NCI-H345 treated with DMSO at 0.1 percent for 48 hours (cell line): ENCODE measurements around the gene TJP3.

Source experiments
- DNase-seq: peaks from one replicate; lab custom pipeline; 2025; ENCODE audit not compliant: unreplicated experiment; lab: John Stamatoyannopoulos, UW

Gene TJP3

DNA sequence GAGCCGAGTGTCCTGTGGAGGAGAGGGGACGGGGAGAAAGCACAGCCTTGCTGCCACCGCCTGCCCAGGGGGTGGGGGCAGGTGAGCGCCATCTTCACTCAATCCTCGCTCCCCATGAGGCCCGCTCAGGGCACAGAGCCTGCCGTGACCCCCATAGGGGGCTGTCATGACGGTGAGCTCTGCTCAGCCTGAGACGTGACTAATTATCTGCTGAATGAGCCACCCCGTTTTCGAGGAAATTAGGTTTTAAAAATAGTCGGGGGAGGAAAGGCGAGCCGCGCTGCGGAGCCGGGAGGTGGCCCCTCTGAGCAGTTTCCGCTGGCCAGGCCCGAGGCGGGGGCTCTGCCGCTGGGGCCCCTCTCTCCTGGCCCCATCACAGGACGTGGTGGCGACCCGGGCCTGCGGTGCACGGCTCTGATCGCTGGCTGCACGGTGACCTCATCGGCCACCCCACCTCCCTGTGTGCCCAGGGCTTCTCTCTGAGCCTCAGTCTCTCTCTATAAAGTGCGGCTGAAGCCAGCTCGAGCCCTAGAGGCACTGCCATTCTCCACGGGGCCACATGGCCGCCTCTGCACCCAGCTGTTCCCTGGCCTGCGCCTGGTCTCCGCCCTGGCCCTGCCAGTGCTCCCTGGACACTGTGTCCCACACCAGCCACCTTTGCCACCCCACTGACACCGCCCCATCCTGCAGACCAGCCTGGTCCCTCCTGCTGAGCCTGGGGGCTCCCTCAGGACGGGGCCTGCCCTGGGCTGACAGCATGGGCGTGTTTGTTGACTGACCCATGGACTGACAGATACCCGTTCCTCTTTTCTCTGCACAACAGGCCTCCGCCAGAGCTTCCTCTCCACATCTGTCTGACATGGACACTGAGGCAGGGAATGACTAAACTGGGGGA is 36.3 kb upstream of the TJP3 start:
- DNase-seq: no peak

DNA sequence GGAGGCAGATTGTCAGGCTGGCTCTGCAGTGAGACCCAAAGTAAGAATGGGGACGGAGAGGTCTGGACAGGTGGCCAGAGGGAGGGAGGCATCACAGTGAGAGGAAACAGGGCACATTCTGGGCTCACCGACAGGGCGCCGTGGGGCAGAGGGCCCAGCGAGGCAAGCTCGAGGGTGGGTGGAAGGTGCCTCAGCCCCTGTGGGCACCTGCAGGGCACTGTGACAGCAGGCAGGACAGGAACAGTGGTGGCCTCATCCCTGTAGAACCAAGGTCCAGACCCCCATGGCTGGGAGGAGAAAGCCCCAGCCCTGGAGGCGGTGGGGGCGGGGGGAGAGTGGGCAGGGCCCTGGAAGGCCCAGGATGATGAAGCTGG is 35.6 kb upstream of the TJP3 start:
- DNase-seq: no peak

DNA sequence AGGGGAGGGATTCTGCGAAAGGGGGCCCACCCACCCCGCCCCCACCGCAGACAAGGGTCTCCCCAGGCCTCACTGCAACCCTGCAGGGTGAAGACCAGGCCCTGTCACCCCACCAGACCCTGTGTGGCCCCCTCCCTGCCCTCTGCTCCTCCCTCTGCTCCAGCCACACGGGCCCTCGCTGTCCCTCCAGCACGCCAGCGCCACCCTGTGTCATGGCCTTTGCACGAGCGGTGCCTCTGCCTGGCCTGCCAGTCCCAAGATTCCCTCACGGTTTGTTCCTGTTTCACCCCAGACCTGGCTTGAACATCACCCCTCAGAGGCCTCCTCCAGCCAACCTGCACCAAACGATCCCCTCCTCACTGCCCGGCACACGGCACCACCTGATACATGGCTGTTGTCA is 35.2 kb upstream of the TJP3 start:
- DNase-seq: no peak

DNA sequence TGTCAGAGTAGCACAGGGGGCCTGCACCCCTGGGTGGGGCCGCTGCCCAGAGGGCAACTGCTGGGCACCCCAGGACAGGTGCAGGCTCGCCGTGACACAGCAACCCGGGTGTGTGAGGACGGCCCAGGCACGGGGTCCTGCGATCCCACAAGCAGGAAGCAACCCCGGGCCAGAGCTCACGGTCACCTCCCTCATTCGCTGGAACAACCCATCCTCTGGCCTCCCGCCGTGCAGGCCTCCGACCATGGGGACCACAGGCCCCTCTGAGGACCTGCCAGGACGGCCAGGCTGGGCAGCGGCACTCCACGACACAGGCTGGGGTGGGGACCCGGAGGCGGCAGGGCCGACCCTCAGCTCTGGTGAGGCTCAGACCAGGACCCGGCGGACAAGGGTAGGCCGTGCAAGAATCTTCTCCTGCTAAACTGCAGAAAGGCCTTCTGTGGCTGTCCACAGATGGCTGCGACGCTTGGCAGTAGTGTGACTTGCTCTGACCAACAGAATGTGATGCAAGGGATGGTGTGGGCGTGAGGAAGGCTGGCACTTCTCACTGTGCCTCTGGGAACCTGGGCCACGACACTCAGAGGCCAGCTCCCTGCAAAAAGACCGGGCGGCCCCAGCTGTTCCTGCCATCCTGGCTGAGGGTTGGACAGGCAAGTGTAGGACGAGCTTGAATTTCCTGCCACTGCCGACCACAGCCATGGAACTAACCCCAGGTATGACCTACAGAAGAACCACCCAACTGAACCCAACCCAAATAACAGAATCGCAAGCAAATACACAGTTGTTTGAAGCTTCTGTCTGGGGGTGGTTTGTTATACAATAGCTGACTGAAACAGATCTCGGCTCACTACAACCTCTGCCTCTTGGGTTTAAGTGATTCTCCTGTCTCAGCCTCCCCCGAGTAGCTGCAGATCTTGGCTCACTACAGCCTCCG is 34.4 kb upstream of the TJP3 start:
- DNase-seq: no peak

DNA sequence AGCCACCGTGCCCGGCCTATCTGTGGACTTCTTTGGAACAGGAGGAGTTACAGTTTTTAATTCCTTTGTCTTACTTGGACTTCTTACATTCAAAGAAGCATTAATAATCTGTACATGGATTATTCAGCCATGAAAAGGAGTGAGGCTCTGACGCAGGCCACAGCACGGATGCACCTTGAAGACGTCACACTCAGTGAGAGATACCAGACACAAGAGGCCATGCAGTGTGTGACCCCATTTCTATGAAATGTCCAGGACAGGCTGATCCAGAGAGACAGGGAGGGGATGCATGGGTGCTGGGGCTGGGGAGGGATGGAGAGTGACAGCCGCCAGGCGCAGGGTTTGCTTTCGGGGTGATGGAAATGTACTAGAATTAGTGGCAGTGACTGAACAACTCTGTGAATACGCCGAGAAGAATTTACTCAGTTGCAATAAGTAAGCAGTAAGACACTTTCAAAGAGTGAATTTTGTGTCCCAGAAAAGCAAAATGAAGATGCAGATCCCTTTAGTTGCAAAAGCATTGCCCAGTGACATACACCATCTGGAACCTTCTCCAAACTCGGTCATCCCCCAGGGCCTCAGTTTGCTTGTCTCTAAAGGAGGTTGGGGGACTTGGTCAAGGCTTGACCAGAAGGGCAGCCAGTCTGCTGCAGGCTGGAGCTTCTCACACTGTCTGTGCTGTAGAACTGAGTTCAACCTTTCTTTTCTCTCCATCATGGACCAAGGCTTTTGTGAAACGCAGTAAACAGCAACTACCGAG is 33.2 kb upstream of the TJP3 start:
- DNase-seq: no peak

DNA sequence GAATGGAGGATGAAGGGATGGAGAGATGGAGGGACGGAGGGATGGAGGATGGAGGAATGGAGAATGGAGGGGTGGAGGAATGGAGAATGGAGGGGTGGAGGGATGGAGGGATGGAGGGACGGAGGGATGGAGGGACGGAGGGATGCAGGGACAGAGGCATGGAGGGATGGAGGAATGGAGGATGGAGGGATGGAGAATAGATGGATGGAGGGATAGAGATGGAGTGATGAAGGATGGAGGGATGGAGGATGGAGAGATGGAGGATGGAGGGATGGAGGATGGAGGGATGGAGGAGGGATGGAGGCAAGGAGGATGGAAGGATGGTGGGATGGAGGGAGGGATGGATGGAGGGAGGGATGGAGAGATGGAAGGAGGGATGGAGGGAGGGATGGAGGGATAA is 30.0 kb upstream of the TJP3 start:
- no peak for DNase-seq

DNA sequence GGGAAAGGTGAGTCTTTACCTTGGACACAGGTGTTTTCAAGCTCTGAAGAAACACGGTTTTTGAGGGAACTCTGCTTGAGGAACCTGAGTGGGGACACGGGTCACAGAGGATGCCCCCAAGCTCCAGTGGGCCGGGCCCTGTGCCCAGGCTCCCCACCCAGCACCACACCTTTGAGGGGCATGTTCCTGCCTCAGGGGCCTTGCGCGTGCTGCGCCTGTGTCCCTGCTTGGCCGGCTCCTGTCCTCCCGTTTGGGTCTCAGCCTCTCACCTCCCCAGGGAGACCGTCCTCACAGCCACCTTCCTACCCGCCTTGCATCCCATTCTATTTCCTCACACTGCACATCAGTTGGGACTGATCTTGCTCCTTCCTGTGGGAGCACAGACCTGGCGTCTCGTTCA is 29.0 kb upstream of the TJP3 start:
- DNase-seq: no peak

DNA sequence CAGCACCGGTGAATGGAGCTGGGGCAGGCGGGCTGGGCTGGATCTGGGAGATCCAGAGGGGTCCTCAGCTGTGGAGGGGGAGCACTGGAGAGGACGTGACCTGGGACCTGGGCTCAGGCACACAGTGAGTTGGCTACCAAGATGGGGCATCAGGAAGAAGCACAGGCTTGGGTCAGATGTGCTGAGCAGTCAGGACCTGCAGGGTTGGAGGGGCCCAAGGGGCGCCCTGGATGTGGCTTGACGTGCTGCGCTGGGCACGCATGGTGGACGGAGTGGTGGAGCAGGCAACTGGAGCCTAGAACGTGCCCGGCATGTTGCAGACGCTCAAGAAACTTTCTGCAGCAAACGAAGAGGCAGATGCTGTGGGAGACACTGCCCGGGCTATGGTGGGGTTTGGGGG is 28.6 kb upstream of the TJP3 start:
- DNase-seq: no peak

DNA sequence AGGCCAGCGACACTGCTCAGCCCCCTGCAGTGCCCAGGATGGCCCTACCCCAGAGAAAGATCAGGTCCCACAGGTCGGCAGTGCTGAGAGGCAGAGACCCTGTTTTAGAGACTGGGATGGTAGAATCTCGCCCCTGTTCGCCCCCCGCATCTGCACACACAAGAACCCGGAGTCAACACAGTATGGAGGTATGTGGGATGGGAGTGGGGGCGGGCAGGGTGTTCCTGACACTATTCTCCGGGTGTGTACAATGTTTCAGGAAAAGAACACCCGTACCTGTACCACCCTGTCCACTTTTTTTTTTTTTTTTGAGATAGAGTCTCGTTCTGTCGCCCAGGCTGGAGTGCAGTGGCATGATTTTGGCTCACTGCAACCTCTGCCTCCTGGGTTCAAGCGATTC is 27.2 kb upstream of the TJP3 start:
- DNase-seq: no peak

DNA sequence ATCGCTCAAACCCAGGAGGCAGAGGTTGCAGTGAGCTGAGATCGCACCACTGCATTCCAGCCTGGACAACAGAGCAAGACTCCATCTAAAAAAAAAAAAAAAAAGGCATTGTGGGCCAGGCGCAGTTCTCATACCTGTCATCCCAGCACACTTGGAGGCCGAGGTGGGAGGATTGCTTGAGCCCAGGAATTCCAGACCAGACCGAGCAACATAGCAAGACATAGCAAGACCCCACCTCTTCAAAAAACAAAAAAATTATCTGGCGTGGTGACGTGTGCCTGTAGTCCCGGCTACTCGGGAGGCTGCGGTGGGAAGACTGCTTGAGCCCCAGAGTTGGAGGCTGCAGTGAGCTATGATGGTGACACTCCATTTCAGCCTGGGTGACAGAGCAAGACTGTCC is 25.9 kb upstream of the TJP3 start:
- no peak for DNase-seq

DNA sequence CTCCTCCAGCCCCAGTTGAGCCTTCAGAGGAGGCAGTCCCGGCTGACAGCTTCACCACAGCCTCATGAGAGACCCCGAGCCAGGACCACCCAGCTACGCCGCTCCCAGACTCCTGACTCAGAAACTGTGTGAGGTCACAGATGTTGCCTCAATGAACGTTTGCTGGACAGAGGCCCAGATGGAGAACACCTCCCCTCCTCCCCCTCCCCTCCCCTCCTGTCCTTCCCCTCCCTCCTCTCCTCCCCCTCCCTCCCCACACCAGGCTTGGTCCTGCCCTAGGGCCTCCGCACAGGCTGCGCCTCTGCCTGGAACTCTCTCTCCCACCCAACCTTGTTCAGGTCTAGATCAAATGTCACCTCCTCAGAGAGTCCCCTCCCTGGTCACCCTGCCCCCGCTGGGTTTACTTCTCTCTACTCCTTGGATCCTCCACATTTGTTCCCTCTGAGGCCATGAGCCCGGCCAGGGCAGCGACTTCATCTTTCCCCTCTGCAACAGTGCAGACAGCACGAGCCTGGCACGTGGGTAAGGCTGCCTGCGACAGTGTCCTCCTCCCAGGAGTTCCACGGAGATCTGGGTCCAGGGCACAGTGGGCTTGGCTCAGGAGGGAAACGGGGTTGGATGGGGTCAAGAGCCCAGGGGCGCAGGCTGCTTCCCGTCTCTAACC is 25.3 kb upstream of the TJP3 start:
- DNase-seq: no peak

DNA sequence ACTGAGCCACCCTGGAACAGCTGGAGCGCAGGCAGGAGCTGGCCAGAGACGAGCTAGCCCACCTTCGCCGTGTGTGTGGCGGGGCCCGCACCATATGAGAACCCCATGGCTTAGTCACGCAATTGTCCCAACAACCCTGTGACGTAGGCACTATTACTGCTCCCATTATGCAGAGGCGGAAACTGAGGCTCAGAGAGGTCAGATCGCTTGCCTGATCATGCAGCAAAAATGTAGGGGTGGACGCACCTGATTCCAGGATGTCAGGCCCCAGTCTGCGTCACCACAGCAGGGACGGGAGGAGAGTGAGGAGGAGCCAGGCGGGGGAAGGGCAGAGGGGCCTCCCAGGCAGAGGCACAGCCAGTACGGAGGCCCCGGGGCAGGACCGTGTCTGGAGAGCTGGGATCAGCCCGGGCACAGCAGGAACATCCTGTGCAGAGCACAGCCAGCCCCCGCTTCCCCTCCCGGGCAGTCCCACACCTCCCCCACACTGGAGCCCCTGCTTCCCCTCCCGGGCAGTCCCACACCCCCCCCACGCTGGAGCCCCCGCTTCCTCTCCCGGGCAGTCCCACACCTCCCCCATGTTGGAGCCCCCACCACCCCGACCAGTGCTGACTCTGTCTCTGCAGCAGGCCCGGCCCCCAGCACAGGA is 24.7 kb upstream of the TJP3 start:
- no peak for DNase-seq

DNA sequence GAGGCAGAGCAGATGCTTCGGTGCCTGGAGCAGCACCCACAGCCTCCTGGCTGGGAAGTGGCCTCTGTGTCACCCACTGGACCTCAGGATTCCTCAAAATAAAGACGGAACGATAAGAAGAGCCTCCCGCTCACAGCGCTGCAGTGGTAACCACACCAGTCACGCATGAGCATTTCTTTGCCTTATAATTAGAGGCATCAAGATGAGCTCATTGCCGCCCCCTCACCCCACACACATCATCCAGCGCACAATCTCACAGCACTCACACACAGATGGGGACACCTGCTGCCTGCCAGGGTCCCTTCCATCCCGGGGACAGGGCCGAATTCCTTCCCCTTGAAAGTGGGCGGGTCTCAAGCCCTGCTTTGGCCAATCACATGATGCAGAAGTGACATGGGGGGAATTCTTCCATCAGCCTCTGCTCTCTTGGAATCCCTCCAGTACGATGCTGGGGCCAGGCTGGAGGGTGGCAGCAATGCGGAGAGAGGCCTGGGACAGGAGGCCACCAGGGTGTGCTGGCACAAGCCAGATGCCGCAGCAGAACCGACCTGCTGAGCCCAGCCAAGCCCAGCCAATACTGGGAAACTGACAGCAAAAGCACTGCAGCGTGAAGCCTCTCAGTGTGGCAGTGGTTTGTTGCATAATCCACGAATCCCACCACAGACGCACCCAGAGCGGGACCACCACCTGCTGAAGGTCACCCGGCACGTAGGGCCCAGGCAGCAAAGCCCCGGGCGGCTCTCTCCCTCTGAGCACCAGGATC is 23.9 kb upstream of the TJP3 start:
- no peak for DNase-seq

DNA sequence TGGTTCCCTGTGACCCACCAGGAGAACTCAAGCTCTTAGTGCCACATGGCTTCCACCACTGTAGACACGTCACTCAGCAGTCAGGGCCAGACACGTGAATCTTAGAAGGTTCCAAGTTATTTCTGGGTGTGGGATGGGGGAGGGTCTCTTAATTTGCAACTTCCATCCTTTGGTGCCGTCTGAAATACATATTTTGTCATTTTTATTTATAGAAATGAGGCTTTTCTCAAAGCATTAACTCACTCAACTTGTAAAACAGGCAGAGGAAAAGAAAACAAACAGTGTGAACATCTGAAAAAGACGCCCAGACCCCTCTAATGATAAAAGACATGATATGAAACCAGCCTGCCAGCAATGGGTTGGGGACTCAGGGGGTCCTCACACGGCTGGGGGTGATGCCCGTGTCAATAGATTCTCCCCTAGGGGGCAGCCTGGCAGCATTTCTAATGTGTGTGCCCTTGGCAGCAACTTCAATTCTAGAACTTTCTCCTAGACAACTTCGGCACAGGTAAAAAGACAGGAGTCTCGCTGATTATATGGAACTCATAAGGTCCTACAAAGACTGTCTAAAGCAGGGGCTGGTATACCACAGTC is 23.3 kb upstream of the TJP3 start:
- no peak for DNase-seq

DNA sequence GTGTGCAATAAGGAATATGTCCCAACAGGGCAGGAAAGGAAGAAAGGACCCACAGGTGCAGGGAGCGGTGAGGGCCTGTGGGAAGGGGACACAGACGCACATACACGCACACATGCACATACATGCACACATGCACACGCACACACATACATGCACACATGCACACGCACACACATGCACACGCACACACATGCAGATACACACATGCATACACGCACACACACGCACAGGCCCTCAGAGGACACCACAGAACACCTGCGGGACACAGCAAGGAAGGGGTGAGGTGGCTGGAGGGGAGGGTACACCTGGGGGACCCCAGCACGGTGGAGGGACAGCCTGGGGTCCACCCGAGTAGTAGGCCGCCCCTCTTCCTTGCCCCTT is 20.8 kb upstream of the TJP3 start:
- DNase-seq: no peak

DNA sequence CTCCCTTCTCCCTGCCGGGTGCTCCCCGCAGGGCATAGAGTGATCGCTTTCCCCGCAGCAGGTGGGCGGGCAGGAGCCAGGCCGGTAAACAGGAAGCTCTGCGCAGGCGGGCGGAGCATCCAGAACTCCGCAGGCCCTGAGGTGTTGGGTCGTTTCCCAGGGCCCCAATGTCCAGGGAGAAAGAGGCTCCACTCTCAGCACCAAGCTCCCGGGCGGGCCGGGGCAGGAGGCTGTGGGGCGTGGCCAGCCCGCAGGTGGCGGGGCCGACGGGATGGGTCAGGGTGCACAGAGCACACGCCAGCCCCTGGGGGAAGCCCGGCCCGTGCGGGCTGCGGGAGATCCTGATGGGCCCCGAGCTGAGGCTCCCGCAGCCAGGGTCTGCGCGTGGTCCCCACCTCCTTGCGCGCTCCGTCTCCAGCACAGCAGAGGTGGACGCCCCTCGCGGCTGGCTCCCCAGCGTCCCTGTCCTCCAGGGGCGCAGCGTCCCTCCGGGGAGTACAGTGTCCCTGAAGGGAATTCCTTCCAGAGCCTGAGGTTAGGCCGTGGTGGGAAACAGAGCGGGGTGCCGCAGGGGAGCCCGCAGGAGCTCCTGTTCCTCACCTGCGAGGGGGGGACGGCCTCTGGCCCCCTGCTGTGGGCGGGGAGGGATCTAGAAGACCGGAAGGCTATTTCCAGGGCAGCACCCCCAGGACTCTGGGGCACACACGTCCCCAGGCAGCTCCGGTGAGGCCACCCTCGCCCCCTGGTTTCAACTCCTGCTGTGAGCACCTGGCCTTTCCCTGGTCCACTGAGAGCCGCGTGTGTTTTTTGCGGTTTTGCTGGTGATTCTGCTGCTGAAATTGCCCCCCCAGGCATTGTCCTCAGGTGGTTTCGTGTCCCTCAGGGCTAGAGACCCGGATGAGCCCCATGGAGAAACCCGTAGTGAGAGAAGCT is 20.1 kb upstream of the TJP3 start:
- peak; percentile 40 for DNase-seq

DNA sequence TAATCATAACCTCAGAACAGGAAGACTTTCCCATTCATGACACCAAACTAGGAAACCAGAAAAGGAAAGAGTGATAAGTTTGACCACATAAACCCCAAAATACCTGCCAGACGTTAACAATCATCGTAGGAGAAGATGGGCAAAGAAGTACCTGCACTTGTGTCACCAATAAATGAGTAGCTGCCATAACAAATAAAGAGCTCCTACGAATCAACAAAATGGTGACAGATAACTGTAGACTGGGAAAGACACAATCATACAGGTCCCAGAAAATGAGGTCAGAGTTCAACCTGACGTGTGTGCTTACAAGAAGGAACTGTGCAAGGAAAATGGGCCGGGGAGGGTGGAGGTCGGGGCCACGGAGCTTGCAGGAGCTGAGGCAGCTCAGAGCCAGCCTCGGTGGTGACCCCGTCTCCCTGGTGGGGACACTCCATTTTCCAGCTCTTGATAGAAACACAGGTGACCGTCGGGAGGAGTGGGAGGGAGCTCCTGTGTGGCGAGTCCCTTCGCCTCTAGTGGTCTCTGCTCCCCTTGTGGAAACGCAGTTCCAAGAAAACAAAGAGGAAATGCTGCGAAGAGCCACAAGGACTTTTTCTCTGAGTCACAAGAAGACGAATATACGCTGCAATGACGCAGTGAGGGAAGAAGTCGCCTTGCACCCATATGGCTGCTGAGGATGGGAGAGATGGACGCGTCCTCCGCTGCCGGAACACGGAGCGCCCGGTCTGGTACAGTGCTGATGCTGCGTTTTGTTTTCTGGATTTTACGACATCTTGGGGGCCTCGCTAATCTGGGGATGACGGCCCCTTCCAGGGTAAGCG is 17.4 kb upstream of the TJP3 start:
- DNase-seq: no peak

DNA sequence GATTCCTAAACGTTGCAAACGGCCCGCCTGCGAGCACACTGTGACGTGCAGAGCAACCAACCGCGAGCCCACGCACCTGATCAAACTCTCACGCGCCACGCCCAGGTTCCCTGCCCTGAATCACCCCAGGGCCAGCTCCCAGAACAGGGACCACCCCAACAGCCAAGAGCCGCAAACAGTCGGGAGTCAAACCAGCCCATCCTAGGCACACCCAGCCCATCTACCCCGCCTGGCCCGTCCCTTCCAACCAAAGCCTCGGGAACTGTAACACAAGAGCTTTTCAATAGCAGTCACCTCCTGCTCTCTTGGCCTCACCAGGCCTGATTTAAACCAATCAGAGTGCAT is 16.8 kb upstream of the TJP3 start:
- no peak for DNase-seq
